Type B pancreatic cell (in vitro differentiated cells): ENCODE measurements around the gene MOGAT2. TPM values are rescaled to one million over a fixed set of nuclear protein-coding genes. Genes with fewer than 3 reads are reported as not detected.

Experiments
- DNase-seq: peaks from one replicate; pipeline ENCODE4 v3.0.0; 2021; ENCODE audit warnings: mixed read lengths; ENCODE audit not compliant: unreplicated experiment; ENCODE audit errors: extremely low spot score
- H3K27ac Mint-ChIP-seq: 2 replicates; pipeline ENCODE4 v1.8.0; 2021; ENCODE audit warnings: mild to moderate bottlenecking, mixed read lengths
- H3K27me3 Mint-ChIP-seq: 2 replicates; pipeline ENCODE4 v1.8.0; 2021; ENCODE audit warnings: mixed read lengths
- H3K36me3 Mint-ChIP-seq: 2 replicates; pipeline ENCODE4 v1.8.0; 2021; ENCODE audit warnings: mixed read lengths
- H3K4me1 Mint-ChIP-seq: one replicate; pipeline ENCODE4 v1.8.0; 2021; ENCODE audit warnings: mixed read lengths; ENCODE audit not compliant: unreplicated experiment
- H3K4me3 Mint-ChIP-seq: 2 replicates; pipeline ENCODE4 v1.8.0; 2021; ENCODE audit warnings: mild to moderate bottlenecking, mixed read lengths
- H3K9me3 Mint-ChIP-seq: 2 replicates; pipeline ENCODE4 v1.8.0; 2021; ENCODE audit warnings: mixed read lengths
- total RNA-seq: library from RNA; stranded (reverse); gene quantifications from 2 replicates; pipeline ENCODE4 v1.2.1, GENCODE V29; 2021; ENCODE audit warnings: low replicate concordance
- TF ChIP-seq, protein P1 (sequence below): fragments of 200-600 bp; sonication (generic); conservative IDR thresholded peaks from 2 replicates; pipeline ENCODE4 v1.5.0; 2021; ENCODE audit warnings: antibody characterized with exemption, mild to moderate bottlenecking

Gene MOGAT2
- total RNA-seq, 1 donor from 2014 or later = 1.2 TPM

DNA sequence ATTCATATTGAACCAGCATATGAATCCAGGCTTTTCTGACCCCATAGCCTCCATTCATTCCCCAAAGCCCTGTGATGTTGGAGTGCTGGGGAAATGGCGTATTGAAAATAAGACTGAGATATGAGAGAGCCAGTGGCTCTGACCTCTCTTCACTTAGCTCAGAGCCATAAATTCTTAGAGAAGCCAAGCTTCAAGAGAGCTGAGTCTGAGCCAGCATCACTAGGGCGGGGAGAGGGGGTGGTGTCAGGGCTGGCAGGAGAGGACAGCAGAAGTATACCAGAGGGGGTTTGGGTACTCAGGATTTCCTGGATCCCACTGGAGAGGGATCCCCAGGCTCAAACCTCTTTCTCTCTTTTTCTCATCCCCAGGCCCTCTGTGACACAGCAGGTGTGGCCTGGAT is 16.7 kb upstream of the MOGAT2 start:
- DNase-seq = no peak
- Mint-ChIP-seq H3K27ac (no peak overlapping the region), H3K9me3 (no peaks in the 10 kb centered on the region), H3K27me3 (peaks cover 11% of the 10 kb centered on the region), H3K4me3 (no peak overlapping the region), H3K36me3 (no peaks in the 10 kb centered on the region), H3K4me1 (no peaks in the 10 kb centered on the region)
- TF ChIP-seq, protein P1, sequence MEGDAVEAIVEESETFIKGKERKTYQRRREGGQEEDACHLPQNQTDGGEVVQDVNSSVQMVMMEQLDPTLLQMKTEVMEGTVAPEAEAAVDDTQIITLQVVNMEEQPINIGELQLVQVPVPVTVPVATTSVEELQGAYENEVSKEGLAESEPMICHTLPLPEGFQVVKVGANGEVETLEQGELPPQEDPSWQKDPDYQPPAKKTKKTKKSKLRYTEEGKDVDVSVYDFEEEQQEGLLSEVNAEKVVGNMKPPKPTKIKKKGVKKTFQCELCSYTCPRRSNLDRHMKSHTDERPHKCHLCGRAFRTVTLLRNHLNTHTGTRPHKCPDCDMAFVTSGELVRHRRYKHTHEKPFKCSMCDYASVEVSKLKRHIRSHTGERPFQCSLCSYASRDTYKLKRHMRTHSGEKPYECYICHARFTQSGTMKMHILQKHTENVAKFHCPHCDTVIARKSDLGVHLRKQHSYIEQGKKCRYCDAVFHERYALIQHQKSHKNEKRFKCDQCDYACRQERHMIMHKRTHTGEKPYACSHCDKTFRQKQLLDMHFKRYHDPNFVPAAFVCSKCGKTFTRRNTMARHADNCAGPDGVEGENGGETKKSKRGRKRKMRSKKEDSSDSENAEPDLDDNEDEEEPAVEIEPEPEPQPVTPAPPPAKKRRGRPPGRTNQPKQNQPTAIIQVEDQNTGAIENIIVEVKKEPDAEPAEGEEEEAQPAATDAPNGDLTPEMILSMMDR = no peak

DNA sequence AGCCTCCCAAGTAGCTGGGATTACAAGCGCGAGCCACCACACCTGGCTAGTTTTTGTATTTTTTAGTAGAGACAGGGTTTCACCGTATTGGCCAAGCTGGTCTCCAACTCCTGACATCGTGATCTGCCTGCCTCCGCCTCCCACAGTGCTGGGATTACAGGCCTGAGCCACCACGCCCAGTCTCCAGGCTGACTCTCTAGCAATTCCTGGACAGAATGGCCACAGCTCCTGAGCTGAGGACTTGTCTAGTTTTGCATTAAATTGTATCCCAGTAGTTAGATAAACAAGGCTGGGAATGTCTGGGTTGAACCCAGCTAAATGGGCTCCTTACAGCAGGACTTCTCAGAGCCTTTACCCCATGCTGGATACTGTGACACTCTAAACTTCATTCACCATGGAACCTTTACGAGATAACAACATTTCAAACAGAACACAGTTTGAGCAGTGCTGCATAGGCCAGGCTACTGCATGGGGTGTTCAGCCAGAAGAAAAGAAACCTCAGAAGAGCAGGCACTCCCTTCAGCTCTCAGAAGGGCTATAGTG is 13.9 kb upstream of the MOGAT2 start:
- no peak overlapping the region for H3K4me3 Mint-ChIP-seq
- TF ChIP-seq, protein P1 = no peak
- no peaks in the 10 kb centered on the region for H3K36me3 Mint-ChIP-seq
- H3K27me3 Mint-ChIP-seq = peaks cover 11% of the 10 kb centered on the region
- H3K4me1 Mint-ChIP-seq = no peaks in the 10 kb centered on the region
- H3K9me3 Mint-ChIP-seq = no peaks in the 10 kb centered on the region
- no peak for DNase-seq
- H3K27ac Mint-ChIP-seq = no peak overlapping the region

DNA sequence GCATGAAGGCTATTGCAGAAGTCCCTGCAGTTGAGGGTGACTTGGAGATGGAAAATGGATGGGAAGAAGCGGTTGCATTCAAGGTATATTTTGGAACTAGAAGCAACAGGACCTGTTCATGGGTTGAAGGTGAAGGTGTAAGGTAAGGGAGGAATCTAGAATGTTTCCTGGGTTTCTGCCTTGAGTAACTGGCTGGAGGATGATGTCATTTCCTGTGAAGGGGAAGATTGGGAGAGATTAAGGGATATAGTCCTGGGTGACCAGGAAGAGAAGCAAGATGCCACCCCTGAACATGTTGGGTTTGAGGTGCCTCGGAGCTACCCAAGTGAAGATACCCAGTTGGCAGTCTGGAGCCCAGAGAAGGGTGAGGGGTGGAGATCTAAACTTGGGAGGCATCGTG is 12.1 kb upstream of the MOGAT2 start:
- TF ChIP-seq, protein P1 = no peak
- H3K27ac Mint-ChIP-seq = no peak overlapping the region
- no peaks in the 10 kb centered on the region for H3K9me3 Mint-ChIP-seq
- H3K27me3 Mint-ChIP-seq = peaks cover 4% of the 10 kb centered on the region
- no peak overlapping the region for H3K4me3 Mint-ChIP-seq
- DNase-seq = no peak
- H3K36me3 Mint-ChIP-seq = no peaks in the 10 kb centered on the region
- no peaks in the 10 kb centered on the region for H3K4me1 Mint-ChIP-seq

DNA sequence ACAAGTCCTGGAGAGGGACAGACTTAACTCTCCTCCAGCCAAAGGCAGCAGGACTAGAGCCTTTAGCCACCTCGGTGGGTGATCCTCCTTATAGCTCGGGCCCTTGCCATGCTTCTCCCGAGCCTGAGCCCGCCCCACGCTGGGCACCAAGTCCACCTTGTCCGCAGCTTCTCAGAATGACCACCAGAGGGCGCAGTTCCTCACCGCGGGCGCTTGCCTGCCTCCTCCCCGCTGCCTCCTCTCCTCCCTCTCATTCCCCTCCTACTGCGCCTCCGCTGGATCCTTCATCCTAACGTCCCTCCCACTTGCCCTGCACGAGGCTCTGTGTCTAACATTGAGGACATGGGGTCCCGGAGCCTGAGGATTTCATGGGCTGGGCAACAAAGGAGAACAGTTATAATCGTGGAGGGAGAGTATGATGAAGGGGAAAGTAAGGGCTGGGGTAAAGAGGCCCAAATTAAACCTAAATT is 11.3 kb upstream of the MOGAT2 start:
- DNase-seq = no peak
- H3K27me3 Mint-ChIP-seq = peaks cover 4% of the 10 kb centered on the region
- H3K27ac Mint-ChIP-seq = no peak overlapping the region
- H3K9me3 Mint-ChIP-seq = no peaks in the 10 kb centered on the region
- H3K36me3 Mint-ChIP-seq = no peaks in the 10 kb centered on the region
- no peaks in the 10 kb centered on the region for H3K4me1 Mint-ChIP-seq
- TF ChIP-seq, protein P1 = peak; percentile 96
- H3K4me3 Mint-ChIP-seq = no peak overlapping the region

DNA sequence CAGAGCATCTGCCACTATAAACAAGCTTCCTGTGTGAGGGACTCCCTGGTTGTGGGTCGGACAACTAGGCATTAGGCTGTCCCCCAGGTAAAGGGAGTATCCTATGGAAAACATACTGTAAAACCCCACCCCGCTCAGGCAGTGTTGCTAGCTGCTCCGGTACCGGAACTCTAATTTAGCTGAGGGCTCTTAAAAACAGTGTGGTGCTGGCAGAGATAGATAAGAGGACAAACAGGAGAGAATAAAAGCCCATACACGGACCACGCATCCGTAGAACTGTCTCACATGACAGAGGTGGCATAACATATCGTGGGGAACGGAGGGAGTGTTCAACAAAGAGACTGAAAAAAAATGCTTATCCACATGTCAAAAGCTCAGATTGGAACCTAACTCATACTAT is 3.4 kb upstream of the MOGAT2 start:
- H3K4me3 Mint-ChIP-seq = no peak overlapping the region

More for the DNA sequence above, 3.4 kb upstream of the MOGAT2 start:
- H3K9me3 Mint-ChIP-seq = no peaks in the 10 kb centered on the region
- DNase-seq = no peak
- peaks cover 6% of the 10 kb centered on the region for H3K4me1 Mint-ChIP-seq
- H3K27ac Mint-ChIP-seq = no peak overlapping the region
- no peaks in the 10 kb centered on the region for H3K36me3 Mint-ChIP-seq
- no peaks in the 10 kb centered on the region for H3K27me3 Mint-ChIP-seq
- TF ChIP-seq, protein P1 = no peak
